GM12801 (cell line): ENCODE results near the gene GPC4.

Source experiments
- CTCF ChIP-seq: IDR thresholded peaks from one replicate; pipeline ENCODE4 v1.5.1; 2011; ENCODE audit warnings: control low read depth; ENCODE audit not compliant: insufficient read length; ENCODE audit errors: extremely low read depth

The GPC4 gene

GRCh38 chrX:133375615-133376340 lies 39.5 kb downstream of the GPC4 start:
- TF ChIP-seq CTCF = no peak

GRCh38 chrX:133374874-133375387 lies 40.4 kb downstream of the GPC4 start:
- TF ChIP-seq CTCF = no peak

- no peak for TF ChIP-seq CTCF
Observed at GRCh38 chrX:133373386-133374079, 41.8 kb downstream of the GPC4 start.

- TF ChIP-seq CTCF = no peak
Observed at GRCh38 chrX:133370696-133371275, 44.5 kb downstream of the GPC4 start.

- TF ChIP-seq CTCF = no peak
Observed at GRCh38 chrX:133369065-133369464, 46.2 kb downstream of the GPC4 start.

- no peak for TF ChIP-seq CTCF
Observed at GRCh38 chrX:133366735-133367134, 48.6 kb downstream of the GPC4 start.

- no peak for TF ChIP-seq CTCF
Observed at GRCh38 chrX:133365871-133366611, 49.2 kb downstream of the GPC4 start.
